ENCODE data around the gene PTCH1. TPM values are rescaled to one million over a fixed set of nuclear protein-coding genes. Genes with fewer than 3 reads are reported as not detected.

The PTCH1 gene
- total RNA-seq, 2 experiments from 2014 or later, result 7.1 to 8.9 TPM

- peaks cover 2% of the 10 kb centered on the region for H3K27me3 Mint-ChIP-seq
- no peak overlapping the region for H3K27ac Mint-ChIP-seq
- ChIA-PET CTCF (no interaction called here), POLR2A (no interaction called here)
- peaks cover 28% of the 10 kb centered on the region for H3K4me1 Mint-ChIP-seq
- DNase-seq, result no peak
- no peaks in the 10 kb centered on the region for H3K9me3 Mint-ChIP-seq
- no peak overlapping the region for H3K4me3 Mint-ChIP-seq
- no peaks in the 10 kb centered on the region for H3K36me3 Mint-ChIP-seq (ENCODE audit: low read depth)
Observed at GRCh38 chr9:95488954-95489353, 27.8 kb downstream of the PTCH1 start.

DNA sequence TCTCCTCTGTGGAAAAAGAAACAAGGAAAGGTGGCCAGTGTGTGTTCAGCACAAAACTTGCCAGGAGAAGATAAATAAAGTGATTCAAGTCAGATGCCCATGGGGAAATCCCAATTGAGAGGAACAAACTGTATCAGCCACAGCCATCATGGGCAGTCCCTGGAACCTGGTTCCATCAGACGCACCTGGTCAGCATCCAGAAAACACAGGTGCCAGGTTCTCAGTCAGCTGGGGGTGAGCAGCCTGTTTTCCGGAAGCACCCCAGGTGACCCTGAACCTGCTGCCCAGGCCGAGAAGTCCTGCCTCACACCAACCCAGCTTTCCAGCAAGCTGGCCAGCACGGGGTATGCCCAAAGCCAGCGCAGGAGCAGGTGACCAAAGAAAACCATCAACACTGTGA, 30.5 kb downstream of the PTCH1 start:
- POLR2A ChIA-PET, result interaction anchor here (0.5 kb wide), 1 partner anchor 12 kb away, joined by 3 read pairs; no protein-coding TSS in a partner anchor

DNA sequence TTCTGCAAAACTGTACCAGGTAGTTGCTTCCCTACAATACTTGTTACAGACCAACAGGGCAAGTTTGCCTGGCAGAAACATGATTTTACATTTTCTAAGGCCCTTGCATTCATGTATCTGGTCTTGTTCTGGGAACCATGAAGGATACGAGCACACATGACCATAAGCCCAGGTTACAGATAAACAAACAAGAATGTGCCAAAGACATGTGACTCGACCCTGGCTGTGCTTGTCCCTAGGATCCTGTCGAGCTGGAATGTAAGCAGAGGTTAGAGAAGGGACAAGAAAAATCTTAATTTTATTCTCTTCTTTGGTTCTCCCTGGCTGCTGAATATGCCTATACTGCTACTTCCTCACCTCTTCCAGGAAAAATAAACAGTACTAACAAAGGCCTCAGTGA, 32.5 kb downstream of the PTCH1 start:
- Mint-ChIP-seq H3K4me1 (peaks cover 3% of the 10 kb centered on the region), H3K4me3 (no peak overlapping the region), H3K36me3 (ENCODE audit: low read depth) (no peaks in the 10 kb centered on the region), H3K27ac (no peak overlapping the region), H3K9me3 (no peaks in the 10 kb centered on the region), H3K27me3 (peaks cover 2% of the 10 kb centered on the region)
- DNase-seq, result no peak
- ChIA-PET POLR2A (no interaction called here), CTCF (no interaction called here)

More for the DNA sequence above, 30.5 kb downstream of the PTCH1 start:
- no peaks in the 10 kb centered on the region for H3K36me3 Mint-ChIP-seq (ENCODE audit: low read depth)
- peaks cover 5% of the 10 kb centered on the region for H3K4me1 Mint-ChIP-seq
- no peak overlapping the region for H3K27ac Mint-ChIP-seq
- H3K4me3 Mint-ChIP-seq, result no peak overlapping the region
- peaks cover 4% of the 10 kb centered on the region for H3K27me3 Mint-ChIP-seq
- CTCF ChIA-PET, result interaction anchor here (0.8 kb wide), 1 partner anchor 10 kb away, joined by 3 read pairs; no protein-coding TSS in a partner anchor
- no peaks in the 10 kb centered on the region for H3K9me3 Mint-ChIP-seq
- no peak for DNase-seq

GRCh38 chr9:95483431-95483830, 33.3 kb downstream of the PTCH1 start:
- peaks cover 2% of the 10 kb centered on the region for H3K27me3 Mint-ChIP-seq
- H3K4me1 Mint-ChIP-seq, result peaks cover 3% of the 10 kb centered on the region
- no peaks in the 10 kb centered on the region for H3K36me3 Mint-ChIP-seq (ENCODE audit: low read depth)
- DNase-seq, result no peak
- POLR2A ChIA-PET, result no interaction called here
- no peak overlapping the region for H3K4me3 Mint-ChIP-seq
- H3K9me3 Mint-ChIP-seq, result no peaks in the 10 kb centered on the region
- no peak overlapping the region for H3K27ac Mint-ChIP-seq
- CTCF ChIA-PET, result interaction anchor here (0.6 kb wide), 1 partner anchor 101 kb away, joined by 4 read pairs; no protein-coding TSS in a partner anchor

DNA sequence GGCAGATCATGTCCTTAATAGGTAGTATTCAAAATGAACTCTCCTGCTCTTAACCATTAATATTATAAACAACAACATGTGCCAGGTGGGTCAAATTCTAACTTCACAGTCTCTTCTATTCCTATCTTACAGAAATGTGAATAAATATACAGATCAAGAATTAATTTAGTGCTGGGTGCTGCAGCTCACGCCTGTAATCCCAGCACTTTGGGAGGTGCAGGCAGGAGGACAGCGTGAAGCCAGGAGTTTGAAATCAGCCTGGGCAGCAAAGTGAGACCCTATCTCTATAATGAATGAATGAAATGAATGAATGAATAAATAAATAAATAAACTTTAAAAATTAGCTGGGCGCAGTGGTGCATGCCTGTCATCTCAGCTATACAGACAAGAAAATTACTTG, 34.1 kb downstream of the PTCH1 start:
- Mint-ChIP-seq H3K4me1 (peaks cover 3% of the 10 kb centered on the region), H3K27ac (no peak overlapping the region), H3K36me3 (ENCODE audit: low read depth) (no peaks in the 10 kb centered on the region), H3K27me3 (peaks cover 2% of the 10 kb centered on the region), H3K9me3 (no peaks in the 10 kb centered on the region), H3K4me3 (no peak overlapping the region)
- no peak for DNase-seq
- ChIA-PET POLR2A (no interaction called here), CTCF (interaction anchor here (0.6 kb wide), 1 partner anchor 102 kb away, joined by 4 read pairs; no protein-coding TSS in a partner anchor)

- no peak for DNase-seq
- H3K27ac Mint-ChIP-seq, result no peak overlapping the region
- ChIA-PET POLR2A (no interaction called here), CTCF (interaction anchor here (0.6 kb wide), 1 partner anchor 200 kb away, joined by 3 read pairs; no protein-coding TSS in a partner anchor)
- H3K4me1 Mint-ChIP-seq, result peaks cover 3% of the 10 kb centered on the region
- peaks cover 2% of the 10 kb centered on the region for H3K27me3 Mint-ChIP-seq
- H3K9me3 Mint-ChIP-seq, result no peaks in the 10 kb centered on the region
- H3K36me3 Mint-ChIP-seq (ENCODE audit: low read depth), result no peaks in the 10 kb centered on the region
- no peak overlapping the region for H3K4me3 Mint-ChIP-seq
Observed at GRCh38 chr9:95481000-95481399, 35.8 kb downstream of the PTCH1 start.

DNA sequence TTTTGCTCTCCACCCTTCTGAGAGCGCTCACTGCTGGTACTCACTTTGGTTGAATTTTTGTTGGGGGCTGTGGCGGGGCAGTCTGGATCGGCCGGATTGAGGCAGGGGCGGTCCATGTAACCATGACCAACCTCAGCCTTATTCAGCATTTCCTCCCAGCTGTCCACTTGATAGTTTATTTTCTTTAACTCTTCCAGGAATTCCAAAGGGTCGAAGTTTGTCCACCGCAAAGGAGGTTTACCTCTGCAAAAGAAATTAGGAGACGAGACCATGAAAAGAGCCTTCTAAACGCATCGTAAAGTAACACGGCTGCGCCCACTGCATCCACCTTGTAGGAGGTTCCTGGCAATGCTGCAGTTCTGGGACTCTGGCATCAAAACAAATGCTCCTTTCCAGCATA, 36.4 kb downstream of the PTCH1 start:
- H3K4me1 Mint-ChIP-seq, result peaks cover 3% of the 10 kb centered on the region
- H3K36me3 Mint-ChIP-seq (ENCODE audit: low read depth), result no peaks in the 10 kb centered on the region
- DNase-seq, result no peak
- CTCF ChIA-PET, result no interaction called here
- H3K27me3 Mint-ChIP-seq, result peaks cover 2% of the 10 kb centered on the region
- POLR2A ChIA-PET, result no interaction called here
- no peaks in the 10 kb centered on the region for H3K9me3 Mint-ChIP-seq
- no peak overlapping the region for H3K27ac Mint-ChIP-seq
- H3K4me3 Mint-ChIP-seq, result no peak overlapping the region

GRCh38 chr9:95479330-95479729, 37.4 kb downstream of the PTCH1 start:
- DNase-seq, result no peak
- H3K27me3 Mint-ChIP-seq, result peaks cover 2% of the 10 kb centered on the region
- H3K4me3 Mint-ChIP-seq, result no peak overlapping the region
- no peaks in the 10 kb centered on the region for H3K36me3 Mint-ChIP-seq (ENCODE audit: low read depth)
- H3K27ac Mint-ChIP-seq, result no peak overlapping the region
- CTCF ChIA-PET, result interaction anchor here (1.1 kb wide), 1 partner anchor 13 kb away, joined by 4 read pairs; no protein-coding TSS in a partner anchor
- POLR2A ChIA-PET, result no interaction called here
- no peaks in the 10 kb centered on the region for H3K9me3 Mint-ChIP-seq
- H3K4me1 Mint-ChIP-seq, result peaks cover 3% of the 10 kb centered on the region

DNA sequence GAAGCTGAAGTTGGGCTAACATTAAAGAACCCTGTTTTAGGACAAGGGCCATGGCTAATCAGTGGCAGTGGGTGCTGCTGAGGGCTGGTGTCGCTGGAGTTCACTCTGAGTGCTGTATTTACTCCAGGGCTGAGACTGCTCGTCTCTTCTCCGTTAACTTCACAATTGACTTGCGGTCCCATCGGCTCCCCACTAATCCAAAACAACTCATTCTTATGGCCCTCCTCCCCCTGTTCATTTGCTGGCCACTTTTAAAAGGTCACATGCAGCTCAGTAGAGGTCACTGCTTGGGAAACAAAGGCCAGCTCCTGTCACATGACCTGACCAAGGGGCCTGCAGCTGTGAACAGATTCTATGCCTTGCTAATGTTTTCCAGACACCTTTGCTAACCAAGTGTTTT, 38.4 kb downstream of the PTCH1 start:
- Mint-ChIP-seq H3K4me3 (no peak overlapping the region), H3K4me1 (peaks cover 3% of the 10 kb centered on the region), H3K9me3 (no peaks in the 10 kb centered on the region), H3K27ac (no peak overlapping the region), H3K36me3 (ENCODE audit: low read depth) (no peaks in the 10 kb centered on the region), H3K27me3 (peaks cover 2% of the 10 kb centered on the region)
- CTCF ChIA-PET, result no interaction called here
- POLR2A ChIA-PET, result no interaction called here
- no peak for DNase-seq

DNA sequence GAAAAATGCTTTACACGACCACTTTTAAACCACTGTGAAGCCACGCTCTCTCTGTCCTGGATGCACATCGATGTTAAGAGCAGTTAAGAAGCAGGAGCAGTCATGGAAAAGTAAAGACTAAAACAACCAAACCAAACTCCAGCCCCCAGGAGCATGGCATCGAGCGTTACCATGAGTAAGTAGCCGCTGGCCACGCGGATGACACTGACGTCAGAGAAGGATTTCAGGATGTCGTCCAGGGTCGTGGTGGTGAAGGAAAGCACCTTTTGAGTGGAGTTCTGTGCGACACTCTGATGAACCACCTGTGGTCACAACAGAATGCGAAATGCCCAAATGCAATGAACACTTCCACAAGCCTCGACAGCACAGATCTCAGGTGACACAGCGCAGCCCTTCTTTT, 38.9 kb downstream of the PTCH1 start:
- Mint-ChIP-seq H3K4me3 (no peak overlapping the region), H3K27me3 (peaks cover 2% of the 10 kb centered on the region), H3K9me3 (no peaks in the 10 kb centered on the region), H3K27ac (no peak overlapping the region), H3K36me3 (ENCODE audit: low read depth) (no peaks in the 10 kb centered on the region), H3K4me1 (peaks cover 3% of the 10 kb centered on the region)
- CTCF ChIA-PET, result no interaction called here
- POLR2A ChIA-PET, result no interaction called here
- no peak for DNase-seq

- ChIA-PET CTCF (no interaction called here), POLR2A (no interaction called here)
- Mint-ChIP-seq H3K4me1 (peaks cover 3% of the 10 kb centered on the region), H3K9me3 (no peaks in the 10 kb centered on the region), H3K27me3 (peaks cover 2% of the 10 kb centered on the region), H3K36me3 (ENCODE audit: low read depth) (no peaks in the 10 kb centered on the region), H3K4me3 (no peak overlapping the region), H3K27ac (no peak overlapping the region)
- DNase-seq, result no peak
Observed at GRCh38 chr9:95477441-95477840, 39.3 kb downstream of the PTCH1 start.

- Mint-ChIP-seq H3K27ac (no peak overlapping the region), H3K4me1 (peaks cover 14% of the 10 kb centered on the region), H3K4me3 (no peak overlapping the region), H3K36me3 (ENCODE audit: low read depth) (peaks cover 15% of the 10 kb centered on the region), H3K27me3 (peaks cover 9% of the 10 kb centered on the region), H3K9me3 (no peaks in the 10 kb centered on the region)
- POLR2A ChIA-PET, result no interaction called here
- CTCF ChIA-PET, result interaction anchor here (0.6 kb wide), 1 partner anchor 21 kb away, joined by 3 read pairs; no protein-coding TSS in a partner anchor
- no peak for DNase-seq
Observed at GRCh38 chr9:95468791-95469190, 48.0 kb downstream of the PTCH1 start.

DNA sequence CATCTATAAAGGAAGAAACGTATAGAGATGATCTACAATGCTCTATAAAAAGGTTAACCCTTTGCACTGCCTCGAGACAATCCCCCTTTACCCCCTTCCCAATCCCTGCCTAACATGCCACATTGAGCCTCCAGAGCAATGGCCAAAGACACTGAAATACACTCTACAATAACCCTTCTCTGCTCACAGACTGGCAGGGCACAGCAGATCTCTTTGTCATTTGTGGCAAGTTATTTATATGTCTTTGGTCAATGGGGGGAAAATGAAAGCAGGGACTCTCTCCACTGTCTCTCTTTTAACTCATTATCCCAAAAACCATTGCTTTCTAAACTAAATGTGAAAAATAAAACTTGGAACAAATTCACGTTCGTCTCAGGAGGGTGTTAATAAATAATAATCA, 51.7 kb downstream of the PTCH1 start:
- Mint-ChIP-seq H3K27ac (no peak overlapping the region), H3K27me3 (peaks cover 20% of the 10 kb centered on the region), H3K36me3 (ENCODE audit: low read depth) (peaks cover 24% of the 10 kb centered on the region), H3K4me3 (no peak overlapping the region), H3K9me3 (no peaks in the 10 kb centered on the region), H3K4me1 (peaks cover 40% of the 10 kb centered on the region)
- ChIA-PET POLR2A (no interaction called here), CTCF (interaction anchor here (1.0 kb wide), 1 partner anchor 31 kb away, joined by 3 read pairs; no protein-coding TSS in a partner anchor)
- DNase-seq, result no peak

Measured in activated CD4-positive, alpha-beta T cell treated with anti-CD3 and anti-CD28 coated beads, Interleukin-2, amount 10 ng/mL, durations not matched to agents 7 days and 5 days (primary cell).